Calu3 (cell line): ENCODE data around the gene FMC1. TPM values are rescaled to one million over a fixed set of nuclear protein-coding genes. Genes with fewer than 3 reads are reported as not detected.
"Not testable (repeated sequence)": the region's sequence is repeated elsewhere in the genome, so short reads cannot be mapped to it uniquely, and the experiment has no call there.

Experiments used
- BruUV-seq: library from RNA; stranded (reverse); fragments of 400-500 nt; replicated peaks from 2 replicates; lab custom pipeline; 2021; lab: Mats Ljungman, UMichigan
- CTCF ChIA-PET: fragments of 300-600 bp; sonication (Branson Sonifier 250); formaldehyde crosslinking; loops from one replicate; lab custom pipeline; 2022; ENCODE audit warnings: antibody characterized with exemption; lab: Charles Lee
- DNase-seq: peaks from one replicate; pipeline ENCODE4 v3.0.0; 2022
- H3K27ac Mint-ChIP-seq: one replicate; pipeline ENCODE4 v1.8.0; 2022; ENCODE audit warnings: mixed read lengths; ENCODE audit not compliant: unreplicated experiment
- H3K27me3 Mint-ChIP-seq: one replicate; pipeline ENCODE4 v1.8.0; 2022; ENCODE audit warnings: mixed read lengths; ENCODE audit not compliant: unreplicated experiment
- H3K36me3 Mint-ChIP-seq: one replicate; pipeline ENCODE4 v1.8.0; 2022; ENCODE audit warnings: mild to moderate bottlenecking, moderate library complexity, mixed read lengths; ENCODE audit not compliant: insufficient read depth, unreplicated experiment
- H3K4me1 Mint-ChIP-seq: one replicate; pipeline ENCODE4 v1.8.0; 2022; ENCODE audit warnings: mild to moderate bottlenecking, low read depth, mixed read lengths; ENCODE audit not compliant: unreplicated experiment
- H3K4me3 Mint-ChIP-seq: one replicate; pipeline ENCODE4 v1.8.0; 2022; ENCODE audit warnings: mild to moderate bottlenecking, low read depth, moderate library complexity, mixed read lengths; ENCODE audit not compliant: unreplicated experiment
- H3K9me3 Mint-ChIP-seq: one replicate; pipeline ENCODE4 v1.8.0; 2022; ENCODE audit warnings: low read depth, mixed read lengths; ENCODE audit not compliant: unreplicated experiment
- intact Hi-C: fragments of 100-400 bp; cut with micrococcal nuclease; formaldehyde crosslinking; loops from one replicate; pipeline ENCODE4 v1.10.0; 2022; ENCODE audit not compliant: unreplicated experiment
- total RNA-seq: library from RNA; stranded (reverse); gene quantifications from 2 replicates; pipeline ENCODE4 v1.2.3, GENCODE V29; 2022
- TF ChIP-seq, protein P1 (sequence below): fragments of 200-600 bp; IDR thresholded peaks from one replicate; pipeline ENCODE4 v1.8.0; 2022; ENCODE audit warnings: antibody characterized with exemption; ENCODE audit not compliant: unreplicated experiment

The FMC1 gene
- total RNA-seq, 1 experiment from 2014 or later = 2.9 TPM

DNA sequence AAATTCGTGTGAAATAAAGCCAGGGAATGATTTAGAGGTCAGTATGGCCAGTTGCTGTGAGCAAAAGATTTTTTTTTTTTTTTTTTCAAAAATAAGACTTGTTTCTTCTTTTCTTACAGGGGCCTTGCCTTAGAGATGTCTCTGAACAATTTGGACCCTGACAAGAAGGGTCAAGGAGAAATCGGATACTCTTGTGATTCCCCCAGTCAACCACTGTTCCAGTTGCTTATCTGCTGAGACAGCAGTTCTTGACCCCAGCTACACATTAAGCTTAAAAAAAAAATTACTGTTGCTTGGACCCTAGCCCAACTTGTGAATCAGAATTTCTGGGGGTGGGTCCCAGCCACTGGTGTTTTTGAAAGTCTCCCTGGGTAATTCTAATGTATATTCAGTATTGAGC lies 12.0 kb upstream of the FMC1 start:
- Mint-ChIP-seq H3K27me3 (no peaks in the 10 kb centered on the region), H3K36me3 (peaks cover under 1% of the 10 kb centered on the region), H3K9me3 (no peaks in the 10 kb centered on the region), H3K27ac (no peak overlapping the region), H3K4me3 (no peak overlapping the region), H3K4me1 (no peaks in the 10 kb centered on the region)
- intact Hi-C loops = no loop called here
- no peak for DNase-seq
- CTCF ChIA-PET = no interaction called here
- BruUV-seq = no TSS peak
- TF ChIP-seq, protein P1, sequence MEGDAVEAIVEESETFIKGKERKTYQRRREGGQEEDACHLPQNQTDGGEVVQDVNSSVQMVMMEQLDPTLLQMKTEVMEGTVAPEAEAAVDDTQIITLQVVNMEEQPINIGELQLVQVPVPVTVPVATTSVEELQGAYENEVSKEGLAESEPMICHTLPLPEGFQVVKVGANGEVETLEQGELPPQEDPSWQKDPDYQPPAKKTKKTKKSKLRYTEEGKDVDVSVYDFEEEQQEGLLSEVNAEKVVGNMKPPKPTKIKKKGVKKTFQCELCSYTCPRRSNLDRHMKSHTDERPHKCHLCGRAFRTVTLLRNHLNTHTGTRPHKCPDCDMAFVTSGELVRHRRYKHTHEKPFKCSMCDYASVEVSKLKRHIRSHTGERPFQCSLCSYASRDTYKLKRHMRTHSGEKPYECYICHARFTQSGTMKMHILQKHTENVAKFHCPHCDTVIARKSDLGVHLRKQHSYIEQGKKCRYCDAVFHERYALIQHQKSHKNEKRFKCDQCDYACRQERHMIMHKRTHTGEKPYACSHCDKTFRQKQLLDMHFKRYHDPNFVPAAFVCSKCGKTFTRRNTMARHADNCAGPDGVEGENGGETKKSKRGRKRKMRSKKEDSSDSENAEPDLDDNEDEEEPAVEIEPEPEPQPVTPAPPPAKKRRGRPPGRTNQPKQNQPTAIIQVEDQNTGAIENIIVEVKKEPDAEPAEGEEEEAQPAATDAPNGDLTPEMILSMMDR = no peak

DNA sequence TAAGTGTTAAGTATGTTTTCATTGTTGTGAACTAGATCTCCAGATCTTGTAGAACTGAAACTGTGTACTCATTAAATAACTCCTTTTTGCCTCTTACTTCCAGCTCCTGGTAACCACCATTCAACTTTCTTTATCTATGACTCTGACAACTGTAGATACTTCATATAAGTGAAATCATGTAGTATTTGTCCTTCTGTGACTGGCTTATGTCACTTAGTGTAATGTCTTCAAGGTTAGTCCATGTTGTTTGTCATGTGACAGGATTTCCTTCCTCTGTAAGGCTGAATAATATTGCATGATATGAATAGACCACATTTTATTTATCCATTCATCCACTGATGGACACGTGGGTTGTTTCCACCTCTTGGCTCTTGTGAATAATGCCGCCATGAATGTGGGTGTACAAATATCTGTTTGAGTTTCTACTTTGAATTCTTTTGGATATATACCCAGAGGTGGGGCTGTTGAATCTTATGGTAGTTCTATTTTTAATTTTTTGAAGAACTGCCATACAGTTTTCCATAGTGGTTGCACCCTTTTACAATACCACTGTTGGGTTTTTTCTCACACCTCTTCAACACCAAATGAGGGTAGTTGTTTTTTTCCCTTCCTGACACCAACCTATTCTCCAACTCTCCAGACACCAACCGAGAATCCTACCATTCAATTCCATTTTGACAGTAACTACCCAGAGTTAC lies 10.7 kb upstream of the FMC1 start:
- CTCF ChIA-PET = no interaction called here
- no peak overlapping the region for H3K27ac Mint-ChIP-seq

DNA sequence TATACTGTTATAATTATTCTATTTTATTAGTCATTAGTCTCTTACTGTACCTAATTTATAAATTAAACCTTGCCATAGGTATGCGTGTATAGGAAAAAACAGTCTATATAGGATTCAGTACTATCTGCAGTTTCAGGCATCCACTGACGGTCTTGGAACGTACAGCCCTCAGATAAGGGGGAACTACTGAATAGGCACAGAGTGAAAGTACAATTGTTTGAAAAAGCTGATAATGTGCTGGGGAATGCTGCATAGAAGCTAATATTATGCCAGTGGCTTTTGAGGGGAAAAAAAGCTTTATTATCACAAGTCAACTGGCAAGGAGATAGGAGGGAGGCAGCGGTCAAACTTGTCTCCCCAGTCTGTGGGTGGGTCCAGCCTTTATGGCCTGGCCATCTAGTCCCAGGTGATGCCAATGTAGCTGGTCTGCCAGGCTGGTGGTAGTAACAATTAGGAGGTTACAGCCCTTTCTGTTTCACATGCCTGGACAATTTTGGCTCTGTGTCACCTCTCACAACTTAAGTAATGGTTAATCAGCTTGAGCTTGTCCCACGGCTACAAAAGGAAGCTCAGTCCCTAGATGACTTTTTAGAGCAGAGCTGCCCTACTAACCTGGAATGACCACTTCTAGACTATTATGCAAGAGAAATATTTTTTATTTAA lies 8.3 kb upstream of the FMC1 start:
- intact Hi-C loops = no loop called here
- BruUV-seq = no TSS peak

More for the DNA sequence above, 10.7 kb upstream of the FMC1 start:
- Mint-ChIP-seq H3K36me3 (no peaks in the 10 kb centered on the region), H3K9me3 (no peaks in the 10 kb centered on the region), H3K4me1 (no peaks in the 10 kb centered on the region), H3K4me3 (no peak overlapping the region), H3K27me3 (no peaks in the 10 kb centered on the region)
- TF ChIP-seq, protein P1 = no peak
- intact Hi-C loops = no loop called here
- DNase-seq = no peak
- BruUV-seq = no TSS peak

DNA sequence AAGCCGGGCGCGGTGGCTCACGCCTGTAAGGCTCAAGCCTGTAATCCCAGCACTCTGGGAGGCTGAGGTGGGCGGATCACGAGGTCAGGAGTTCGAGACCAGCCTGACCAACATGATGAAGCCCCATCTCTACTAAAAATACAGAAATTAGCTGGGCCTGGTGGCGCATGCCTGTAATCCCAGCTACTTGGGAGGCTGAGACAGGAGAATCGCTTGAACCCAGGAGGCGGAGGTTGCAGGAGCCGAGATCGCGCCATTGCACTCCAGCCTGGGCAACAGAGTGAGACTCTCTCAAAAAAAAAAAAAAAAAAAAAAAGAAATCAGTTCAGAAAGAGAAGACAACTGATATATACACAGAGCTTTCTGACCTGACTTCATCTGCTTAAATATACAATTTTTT lies 7.7 kb upstream of the FMC1 start:
- intact Hi-C loops, H3K27ac Mint-ChIP-seq, DNase-seq, H3K4me1 Mint-ChIP-seq, H3K36me3 Mint-ChIP-seq, H3K9me3 Mint-ChIP-seq, BruUV-seq, H3K4me3 Mint-ChIP-seq, H3K27me3 Mint-ChIP-seq: not testable (repeated sequence)
- CTCF ChIA-PET = interaction anchor here (0.6 to 1.0 kb wide), 5 partner anchors 8 to 295 kb away, joined by 3 to 6 read pairs (median 3); no protein-coding TSS in a partner anchor

More for the DNA sequence above, 8.3 kb upstream of the FMC1 start:
- DNase-seq = no peak
- no peaks in the 10 kb centered on the region for H3K27me3 Mint-ChIP-seq
- no peaks in the 10 kb centered on the region for H3K9me3 Mint-ChIP-seq
- no peaks in the 10 kb centered on the region for H3K36me3 Mint-ChIP-seq
- TF ChIP-seq, protein P1 = no peak
- CTCF ChIA-PET = interaction anchor here (0.6 to 1.0 kb wide), 5 partner anchors 8 to 296 kb away, joined by 3 to 6 read pairs (median 3); no protein-coding TSS in a partner anchor
- no peak overlapping the region for H3K4me3 Mint-ChIP-seq
- no peak overlapping the region for H3K27ac Mint-ChIP-seq
- H3K4me1 Mint-ChIP-seq = no peaks in the 10 kb centered on the region
